GM12873 (cell line): ENCODE data around the gene TRIM43B.

Experiments
- TF ChIP-seq, protein P1 (sequence below): IDR thresholded peaks from 2 replicates; pipeline ENCODE4 v1.5.1; 2012; ENCODE audit warnings: low read depth, mild to moderate bottlenecking, moderate library complexity, low read length, control low read depth; ENCODE audit not compliant: insufficient read depth; ENCODE audit errors: missing control alignments

TRIM43B gene

DNA sequence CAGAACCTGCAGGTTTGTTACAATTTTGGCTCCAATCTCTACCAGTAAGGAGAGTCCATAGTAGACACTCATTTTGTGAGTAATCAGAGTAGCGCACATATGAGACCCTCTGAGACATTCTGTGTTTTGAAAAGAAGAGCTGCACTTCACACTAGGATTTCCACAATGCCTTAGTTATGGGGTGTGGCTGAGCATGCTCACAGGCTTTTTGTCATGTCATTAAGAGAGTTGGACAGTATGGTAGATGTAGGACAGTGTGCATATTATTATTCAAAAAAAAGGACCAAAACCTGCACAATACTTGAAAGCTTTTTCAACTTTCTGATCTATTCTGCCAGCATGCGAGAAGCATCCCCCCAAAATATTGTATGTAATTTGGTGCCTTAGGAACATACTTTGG is 24.9 kb upstream of the TRIM43B start:
- TF ChIP-seq, protein P1, sequence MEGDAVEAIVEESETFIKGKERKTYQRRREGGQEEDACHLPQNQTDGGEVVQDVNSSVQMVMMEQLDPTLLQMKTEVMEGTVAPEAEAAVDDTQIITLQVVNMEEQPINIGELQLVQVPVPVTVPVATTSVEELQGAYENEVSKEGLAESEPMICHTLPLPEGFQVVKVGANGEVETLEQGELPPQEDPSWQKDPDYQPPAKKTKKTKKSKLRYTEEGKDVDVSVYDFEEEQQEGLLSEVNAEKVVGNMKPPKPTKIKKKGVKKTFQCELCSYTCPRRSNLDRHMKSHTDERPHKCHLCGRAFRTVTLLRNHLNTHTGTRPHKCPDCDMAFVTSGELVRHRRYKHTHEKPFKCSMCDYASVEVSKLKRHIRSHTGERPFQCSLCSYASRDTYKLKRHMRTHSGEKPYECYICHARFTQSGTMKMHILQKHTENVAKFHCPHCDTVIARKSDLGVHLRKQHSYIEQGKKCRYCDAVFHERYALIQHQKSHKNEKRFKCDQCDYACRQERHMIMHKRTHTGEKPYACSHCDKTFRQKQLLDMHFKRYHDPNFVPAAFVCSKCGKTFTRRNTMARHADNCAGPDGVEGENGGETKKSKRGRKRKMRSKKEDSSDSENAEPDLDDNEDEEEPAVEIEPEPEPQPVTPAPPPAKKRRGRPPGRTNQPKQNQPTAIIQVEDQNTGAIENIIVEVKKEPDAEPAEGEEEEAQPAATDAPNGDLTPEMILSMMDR, result no peak

DNA sequence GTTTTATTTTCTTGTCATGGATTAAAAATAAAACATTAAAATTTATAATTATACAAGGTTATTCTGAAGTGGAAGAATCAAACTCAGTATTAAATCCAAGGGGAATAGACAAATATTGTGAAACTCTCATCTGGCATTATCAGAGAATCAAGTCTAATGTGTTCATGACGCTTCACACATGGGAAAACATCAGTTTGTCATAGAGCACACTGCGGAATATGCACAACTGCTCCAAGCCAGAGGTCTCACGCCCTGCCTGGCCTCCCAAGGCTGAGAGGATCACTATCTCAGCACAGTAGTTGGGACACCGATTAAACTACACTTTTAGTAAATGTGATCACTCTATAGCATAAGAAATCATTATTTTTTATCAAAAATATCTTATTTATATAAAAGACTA is 20.7 kb upstream of the TRIM43B start:
- TF ChIP-seq, protein P1, result no peak

DNA sequence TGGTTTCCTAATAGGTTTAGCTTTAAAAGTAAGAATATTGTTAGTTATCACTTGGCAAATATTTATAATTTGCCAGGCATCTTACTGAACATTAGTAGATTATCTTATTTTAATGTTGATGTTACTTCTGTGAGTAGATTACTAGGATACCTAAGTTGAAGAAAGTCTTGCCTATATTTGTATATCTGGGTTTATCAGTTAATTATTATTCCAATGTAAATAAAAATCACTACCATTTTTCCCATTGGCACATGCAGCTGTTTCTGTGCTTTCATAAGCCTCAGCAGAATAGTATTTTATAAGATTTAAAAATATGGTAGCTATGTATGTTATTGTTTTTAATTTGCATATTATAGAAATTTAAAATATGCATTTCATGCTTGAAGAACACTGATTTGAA is 16.3 kb upstream of the TRIM43B start:
- TF ChIP-seq, protein P1, result no peak
